Cardiac fibroblast (primary cell): ENCODE results near the gene SV2B.

Source experiments
- DNase-seq, 2 donors: peaks; one replicate each; pipeline versions ENCODE4 v3.0.0 to v3.0.0-alpha.2; 2010; ENCODE audit warnings: low read depth in 2 of 2
- H3K4me3 ChIP-seq, 2 donors: replicated peaks in 1 of 2; 1 replicate in 1 of 2; 2 replicates in 1 of 2; pipeline ENCODE4 v1.5.1; 2011; ENCODE audit warnings: low read depth in 2 of 2, low read length in 2 of 2, mild to moderate bottlenecking in 2 of 2, moderate library complexity in 1 of 2
- CTCF ChIP-seq: IDR thresholded peaks from one replicate; pipeline ENCODE4 v1.5.1; 2011; ENCODE audit warnings: low read depth, mild to moderate bottlenecking, low read length, inconsistent platforms

Gene SV2B

DNA sequence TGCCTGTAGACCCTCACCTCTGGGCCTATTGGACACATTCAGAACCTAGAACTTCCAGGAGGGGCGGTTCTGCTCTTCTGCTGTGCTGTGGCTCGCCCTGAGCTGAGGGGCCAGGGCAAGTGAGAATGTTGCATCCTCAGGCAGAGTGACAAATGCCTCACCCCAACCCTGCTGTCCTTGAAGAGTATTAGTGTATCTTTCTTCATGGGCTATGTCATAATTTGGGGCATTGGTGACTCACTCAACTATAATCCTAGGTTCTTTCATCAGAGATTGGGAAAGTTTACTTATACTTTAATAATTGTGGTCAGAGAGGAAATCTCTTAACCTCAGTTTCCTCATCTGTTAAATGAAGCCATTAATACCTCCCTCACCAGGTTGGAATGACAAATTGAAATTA is 143.8 kb downstream of the SV2B start:
- no peak overlapping the region for H3K4me3 ChIP-seq
- DNase-seq = no peak
- no peak for TF ChIP-seq CTCF

DNA sequence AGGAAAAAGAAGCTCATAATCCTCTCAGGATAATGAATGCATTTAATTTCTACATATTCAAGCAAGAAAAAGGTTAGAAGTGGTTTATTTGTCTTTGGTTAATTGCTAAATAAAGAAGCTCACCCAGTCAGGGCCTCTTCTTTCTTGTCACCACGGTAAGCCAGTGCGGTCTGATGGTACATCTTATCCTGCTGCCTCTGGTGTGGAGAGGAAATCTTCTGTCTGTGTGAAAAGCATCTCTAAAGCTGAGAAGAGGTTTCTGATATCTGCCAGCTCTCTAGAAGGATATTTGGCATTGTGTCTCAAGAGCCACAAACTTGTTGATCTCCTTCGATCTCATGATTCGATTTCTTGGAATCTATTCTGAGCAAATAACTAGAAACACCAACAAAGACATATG is 144.9 kb downstream of the SV2B start:
- DNase-seq = no peak
- no peak overlapping the region for H3K4me3 ChIP-seq
- no peak for TF ChIP-seq CTCF

DNA sequence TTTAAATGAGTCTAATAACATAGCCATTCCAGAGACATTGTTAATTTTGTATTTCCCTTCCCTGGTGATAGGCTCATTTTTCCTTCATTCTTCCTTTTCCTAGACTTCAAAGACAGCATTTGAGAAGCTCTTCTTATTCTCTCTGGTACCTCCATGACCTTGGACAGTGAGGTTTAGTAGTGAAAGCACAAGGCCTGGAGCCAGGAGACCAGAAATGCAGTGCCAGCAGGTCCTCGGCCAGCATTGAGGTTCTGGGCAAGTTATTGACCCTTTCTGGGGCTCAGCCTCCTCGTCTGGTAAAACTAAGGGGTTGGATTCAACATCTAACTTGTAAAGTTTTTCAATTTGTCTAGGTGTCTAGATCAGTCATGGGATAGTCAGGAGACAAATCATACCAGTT is 146.9 kb downstream of the SV2B start:
- no peak for TF ChIP-seq CTCF
- no peak for DNase-seq
- H3K4me3 ChIP-seq = no peak overlapping the region

DNA sequence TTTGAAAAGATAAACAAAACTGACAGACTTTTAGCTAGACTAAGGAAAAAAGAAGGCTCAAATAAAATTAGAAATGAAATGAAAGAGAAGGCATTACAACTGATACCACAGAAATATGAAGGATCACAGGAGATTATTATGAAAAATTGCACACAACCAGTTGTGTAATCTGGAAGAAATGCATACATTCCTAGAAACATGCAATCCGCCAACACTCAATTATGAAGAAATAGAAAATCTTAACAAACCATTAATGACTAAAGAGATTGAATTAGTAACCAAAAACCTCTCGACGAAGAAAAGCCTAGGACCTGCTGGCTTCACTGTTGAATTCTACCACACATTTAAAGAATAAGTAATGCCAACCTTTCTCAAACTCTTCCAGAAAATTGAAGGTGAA is 149.5 kb downstream of the SV2B start:
- H3K4me3 ChIP-seq = no peak overlapping the region
- no peak for DNase-seq
- TF ChIP-seq CTCF = no peak

GRCh38 chr15:91252322-91252721 is 152.3 kb downstream of the SV2B start:
- no peak for TF ChIP-seq CTCF
- no peak overlapping the region for H3K4me3 ChIP-seq
- no peak for DNase-seq

DNA sequence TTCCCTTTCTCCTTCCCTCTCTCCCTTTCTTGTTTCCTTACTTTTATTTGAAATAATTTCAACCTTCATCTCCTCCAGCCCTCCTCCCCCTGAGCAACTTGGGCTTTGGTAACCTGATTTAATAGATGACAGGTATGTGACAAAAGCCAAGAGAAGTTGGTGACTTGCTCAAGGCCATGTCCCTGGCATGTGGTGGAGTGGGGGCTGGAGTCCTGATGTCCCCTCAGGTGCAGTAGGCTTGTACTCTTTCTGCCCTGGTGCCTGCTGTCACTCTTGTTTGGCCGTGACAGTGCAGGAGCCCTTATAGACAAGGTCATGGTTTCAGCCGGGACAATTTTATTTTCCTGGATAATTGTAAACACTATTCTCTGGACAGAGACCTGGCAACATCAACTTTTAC is 152.7 kb downstream of the SV2B start:
- no peak for TF ChIP-seq CTCF
- DNase-seq = no peak
- no peak overlapping the region for H3K4me3 ChIP-seq

DNA sequence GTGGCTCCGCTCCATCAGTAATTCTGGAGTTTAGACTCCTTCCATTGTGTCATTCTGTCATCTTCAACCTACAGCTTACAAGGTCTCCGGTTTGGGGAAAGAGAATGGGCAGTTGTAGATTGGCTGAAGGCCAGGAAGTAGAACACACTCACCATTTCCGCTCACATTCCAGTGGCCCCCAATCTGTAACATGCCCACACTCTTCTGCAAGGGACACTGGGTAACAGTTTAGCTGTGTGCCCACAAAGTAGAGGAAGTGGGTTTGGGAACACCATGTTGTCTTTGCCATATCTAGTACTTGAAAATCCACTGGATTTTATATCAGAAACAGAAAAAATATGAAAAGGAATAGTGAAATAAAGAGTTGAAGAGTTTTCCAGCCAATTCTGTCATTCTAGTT is 153.5 kb downstream of the SV2B start:
- H3K4me3 ChIP-seq = no peak overlapping the region
- no peak for TF ChIP-seq CTCF
- DNase-seq = no peak
